GM12878 (cell line): ENCODE measurements around the gene ZNF771. TPM values are rescaled to one million over a fixed set of nuclear protein-coding genes. Genes with fewer than 3 reads are reported as not detected.

Source experiments
- polyA plus RNA-seq, 11 experiments: library from polyadenylated mRNA; depleted of rRNA in 4 of 11; unstranded in 6 of 11; stranded (reverse) in 5 of 11; fragments of >200 nt; fragmentation: Nextera tagmentation in 4 of 11; fragmentation: Illumina TruSeq in 1 of 11; extraction: Ambion mirVana in 4 of 11; extraction: Trizol in 1 of 11; gene quantifications; 1 replicate in 1 of 11; 2 replicates in 10 of 11; pipeline versions ENCODE4 v1.2.1 to v1.2.3, GENCODE V29; 2011 to 2016; ENCODE audit warnings: inconsistent platforms in 2 of 11, missing spikeins in 2 of 11, low read depth in 1 of 11
- small RNA-seq: library from RNA; depleted of rRNA; stranded (forward); fragments of <200 nt; gene quantifications from one replicate; pipeline ENCODE3, GENCODE V24; 2014
- total RNA-seq, 4 experiments: library from RNA; depleted of rRNA in 3 of 4; stranded (reverse); fragments of >200 nt in 3 of 4; fragmentation: Illumina TruSeq in 1 of 4; extraction: Trizol in 1 of 4; gene quantifications; 2 replicates each; pipeline versions ENCODE4 v1.2.1 to v1.2.3, GENCODE V29; 2013 to 2021

The ZNF771 gene
- total and polyA plus RNA-seq, 10 of the 15 experiments (the other 5 are each of a cell fraction or from before 2014, with no cell fraction given) = 0.98 to 7.6 (median 3.7) TPM

Small RNA genes within 50 kb of the gene (small RNA-seq; reads per million reads assigned to genes)
- gene RF00019 = not detected
- gene RF00406 = 0.70 reads per million, percentile 19 among the genes with 10 or more reads in this experiment

Other genes with a start within 250 kb of the ZNF771 start
Only the 7 nearest of the 20 such genes appear.
- 25.1 and 27.9 TPM in 2 replicates for gene CD2BP2, start 52.3 kb upstream of the ZNF771 start, total RNA-seq (2014; rRNA removed)
- gene CD2BP2, start 52.3 kb upstream of the ZNF771 start, total RNA-seq (2014; rRNA removed; fragmentation: Illumina TruSeq; extraction: Trizol) = 26.5 and 29.3 TPM in 2 replicates
- 47.9 and 52.8 TPM in 2 replicates for gene CD2BP2, start 52.3 kb upstream of the ZNF771 start, total RNA-seq (2021)
- gene CD2BP2, start 52.3 kb upstream of the ZNF771 start, polyA plus RNA-seq (2011; rRNA removed) = 36.7 and 46.6 TPM in 2 replicates
- gene CD2BP2, start 52.3 kb upstream of the ZNF771 start, polyA plus RNA-seq (2014; fragmentation: Illumina TruSeq; extraction: Trizol) = 26.8 and 33.3 TPM in 2 replicates
- 1 to 10 TPM; 3.3 to 5.5 TPM for gene CD2BP2, start 52.3 kb upstream of the ZNF771 start, polyA plus RNA-seq (2014; fragmentation: Nextera tagmentation; extraction: Ambion mirVana)
- gene CD2BP2, start 52.3 kb upstream of the ZNF771 start, polyA plus RNA-seq (2014; rRNA removed) = 34.3 and 35.8 TPM in 2 replicates
- gene CD2BP2, start 52.3 kb upstream of the ZNF771 start, polyA plus RNA-seq (2016; fragmentation: Nextera tagmentation; extraction: Ambion mirVana) = 10 to 100 TPM; 44.5 to 46.0 TPM
- gene TBC1D10B, start 37.1 kb upstream of the ZNF771 start, total RNA-seq (2014; rRNA removed) = 19.5 and 25.5 TPM in 2 replicates
- gene TBC1D10B, start 37.1 kb upstream of the ZNF771 start, total RNA-seq (2014; rRNA removed; fragmentation: Illumina TruSeq; extraction: Trizol) = 11.5 TPM in 2 replicates
- 44.0 and 51.2 TPM in 2 replicates for gene TBC1D10B, start 37.1 kb upstream of the ZNF771 start, total RNA-seq (2021)
- gene TBC1D10B, start 37.1 kb upstream of the ZNF771 start, polyA plus RNA-seq (2011; rRNA removed) = 6.4 and 11.4 TPM in 2 replicates
- gene TBC1D10B, start 37.1 kb upstream of the ZNF771 start, polyA plus RNA-seq (2014; fragmentation: Illumina TruSeq; extraction: Trizol) = 15.7 and 19.0 TPM in 2 replicates
- 1 to 10 TPM; 2.2 to 4.4 TPM for gene TBC1D10B, start 37.1 kb upstream of the ZNF771 start, polyA plus RNA-seq (2014; fragmentation: Nextera tagmentation; extraction: Ambion mirVana)
- 26.2 and 30.7 TPM in 2 replicates for gene TBC1D10B, start 37.1 kb upstream of the ZNF771 start, polyA plus RNA-seq (2014; rRNA removed)
- 10 to 100 TPM in 1 of 2 experiments, 1 to 10 TPM in 1; 6.9 to 11.6 TPM for gene TBC1D10B, start 37.1 kb upstream of the ZNF771 start, polyA plus RNA-seq (2016; fragmentation: Nextera tagmentation; extraction: Ambion mirVana)
- not detected in 2 replicates for gene MYL11, start 32.8 kb upstream of the ZNF771 start, total RNA-seq (2014; rRNA removed)
- not detected in 2 replicates for gene MYL11, start 32.8 kb upstream of the ZNF771 start, total RNA-seq (2014; rRNA removed; fragmentation: Illumina TruSeq; extraction: Trizol)
- gene MYL11, start 32.8 kb upstream of the ZNF771 start, total RNA-seq (2021) = not detected in 2 replicates
- gene MYL11, start 32.8 kb upstream of the ZNF771 start, polyA plus RNA-seq (2011; rRNA removed) = 0.61 TPM in 1 of 2 replicates, not detected in the other
- 1.2 TPM in 1 of 2 replicates, not detected in the other for gene MYL11, start 32.8 kb upstream of the ZNF771 start, polyA plus RNA-seq (2014; fragmentation: Illumina TruSeq; extraction: Trizol)
- gene MYL11, start 32.8 kb upstream of the ZNF771 start, polyA plus RNA-seq (2014; fragmentation: Nextera tagmentation; extraction: Ambion mirVana) = under 1 TPM in 1 of 2 experiments, not detected in 1; 0.79 TPM
- gene MYL11, start 32.8 kb upstream of the ZNF771 start, polyA plus RNA-seq (2014; rRNA removed) = 0.19 and 2.5 TPM in 2 replicates
- under 1 TPM in 1 of 2 experiments, not detected in 1; 0.33 TPM for gene MYL11, start 32.8 kb upstream of the ZNF771 start, polyA plus RNA-seq (2016; fragmentation: Nextera tagmentation; extraction: Ambion mirVana)
- gene SEPTIN1, start 25.0 kb upstream of the ZNF771 start, total RNA-seq (2014; rRNA removed) = 85.4 and 89.7 TPM in 2 replicates
- gene SEPTIN1, start 25.0 kb upstream of the ZNF771 start, total RNA-seq (2014; rRNA removed; fragmentation: Illumina TruSeq; extraction: Trizol) = 47.7 and 52.6 TPM in 2 replicates
- gene SEPTIN1, start 25.0 kb upstream of the ZNF771 start, total RNA-seq (2021) = 124 and 125 TPM in 2 replicates
- gene SEPTIN1, start 25.0 kb upstream of the ZNF771 start, polyA plus RNA-seq (2011; rRNA removed) = 42.5 and 62.5 TPM in 2 replicates
- gene SEPTIN1, start 25.0 kb upstream of the ZNF771 start, polyA plus RNA-seq (2014; fragmentation: Illumina TruSeq; extraction: Trizol) = 85.0 and 130 TPM in 2 replicates
- gene SEPTIN1, start 25.0 kb upstream of the ZNF771 start, polyA plus RNA-seq (2014; fragmentation: Nextera tagmentation; extraction: Ambion mirVana) = 10 to 100 TPM in 1 of 2 experiments, 1 to 10 TPM in 1; 2.8 to 16.0 TPM
- gene SEPTIN1, start 25.0 kb upstream of the ZNF771 start, polyA plus RNA-seq (2014; rRNA removed) = 98.4 and 124 TPM in 2 replicates
- gene SEPTIN1, start 25.0 kb upstream of the ZNF771 start, polyA plus RNA-seq (2016; fragmentation: Nextera tagmentation; extraction: Ambion mirVana) = 100 to 1,000 TPM; 147 to 153 TPM
- 10.5 and 10.6 TPM in 2 replicates for gene ZNF48, start 12.2 kb upstream of the ZNF771 start, total RNA-seq (2014; rRNA removed)
- gene ZNF48, start 12.2 kb upstream of the ZNF771 start, total RNA-seq (2014; rRNA removed; fragmentation: Illumina TruSeq; extraction: Trizol) = 6.4 and 6.6 TPM in 2 replicates
- 11.1 and 12.0 TPM in 2 replicates for gene ZNF48, start 12.2 kb upstream of the ZNF771 start, total RNA-seq (2021)
- 3.2 and 4.0 TPM in 2 replicates for gene ZNF48, start 12.2 kb upstream of the ZNF771 start, polyA plus RNA-seq (2011; rRNA removed)
- 1.3 and 4.5 TPM in 2 replicates for gene ZNF48, start 12.2 kb upstream of the ZNF771 start, polyA plus RNA-seq (2014; fragmentation: Illumina TruSeq; extraction: Trizol)
- 1 to 10 TPM in 1 of 2 experiments, under 1 TPM in 1; 0.14 to 1.0 TPM for gene ZNF48, start 12.2 kb upstream of the ZNF771 start, polyA plus RNA-seq (2014; fragmentation: Nextera tagmentation; extraction: Ambion mirVana)
- gene ZNF48, start 12.2 kb upstream of the ZNF771 start, polyA plus RNA-seq (2014; rRNA removed) = 7.0 and 8.6 TPM in 2 replicates
- 1 to 10 TPM in 1 of 2 experiments, under 1 TPM in 1; 0.88 to 1.2 TPM for gene ZNF48, start 12.2 kb upstream of the ZNF771 start, polyA plus RNA-seq (2016; fragmentation: Nextera tagmentation; extraction: Ambion mirVana)
- 82.2 and 93.4 TPM in 2 replicates for gene DCTPP1, start 22.4 kb downstream of the ZNF771 start, total RNA-seq (2014; rRNA removed)
- gene DCTPP1, start 22.4 kb downstream of the ZNF771 start, total RNA-seq (2014; rRNA removed; fragmentation: Illumina TruSeq; extraction: Trizol) = 64.3 and 72.1 TPM in 2 replicates
- 151 and 157 TPM in 2 replicates for gene DCTPP1, start 22.4 kb downstream of the ZNF771 start, total RNA-seq (2021)
- 142 and 183 TPM in 2 replicates for gene DCTPP1, start 22.4 kb downstream of the ZNF771 start, polyA plus RNA-seq (2011; rRNA removed)
- 88.1 and 117 TPM in 2 replicates for gene DCTPP1, start 22.4 kb downstream of the ZNF771 start, polyA plus RNA-seq (2014; fragmentation: Illumina TruSeq; extraction: Trizol)
- 100 to 1,000 TPM in 1 of 2 experiments, 10 to 100 TPM in 1; 76.6 to 162 TPM for gene DCTPP1, start 22.4 kb downstream of the ZNF771 start, polyA plus RNA-seq (2014; fragmentation: Nextera tagmentation; extraction: Ambion mirVana)
- 173 and 179 TPM in 2 replicates for gene DCTPP1, start 22.4 kb downstream of the ZNF771 start, polyA plus RNA-seq (2014; rRNA removed)
- 100 to 1,000 TPM; 255 to 266 TPM for gene DCTPP1, start 22.4 kb downstream of the ZNF771 start, polyA plus RNA-seq (2016; fragmentation: Nextera tagmentation; extraction: Ambion mirVana)
- gene SEPHS2, start 38.3 kb downstream of the ZNF771 start, total RNA-seq (2014; rRNA removed) = 33.5 and 40.8 TPM in 2 replicates
- gene SEPHS2, start 38.3 kb downstream of the ZNF771 start, total RNA-seq (2014; rRNA removed; fragmentation: Illumina TruSeq; extraction: Trizol) = 36.3 and 38.9 TPM in 2 replicates
- gene SEPHS2, start 38.3 kb downstream of the ZNF771 start, total RNA-seq (2021) = 85.9 and 86.2 TPM in 2 replicates
- gene SEPHS2, start 38.3 kb downstream of the ZNF771 start, polyA plus RNA-seq (2011; rRNA removed) = 94.3 and 102 TPM in 2 replicates
- gene SEPHS2, start 38.3 kb downstream of the ZNF771 start, polyA plus RNA-seq (2014; fragmentation: Illumina TruSeq; extraction: Trizol) = 69.9 and 80.6 TPM in 2 replicates
- 10 to 100 TPM; 21.6 to 37.4 TPM for gene SEPHS2, start 38.3 kb downstream of the ZNF771 start, polyA plus RNA-seq (2014; fragmentation: Nextera tagmentation; extraction: Ambion mirVana)
- 76.4 and 76.5 TPM in 2 replicates for gene SEPHS2, start 38.3 kb downstream of the ZNF771 start, polyA plus RNA-seq (2014; rRNA removed)
- 10 to 100 TPM; 75.9 to 99.8 TPM for gene SEPHS2, start 38.3 kb downstream of the ZNF771 start, polyA plus RNA-seq (2016; fragmentation: Nextera tagmentation; extraction: Ambion mirVana)